ENCODE data around the gene PIR. TPM values are rescaled to one million over a fixed set of nuclear protein-coding genes. Genes with fewer than 3 reads are reported as not detected.

PIR gene
- total and polyA plus RNA-seq, 2 of the 8 experiments (the other 6 are each of a cell fraction or from before 2014, with no cell fraction given), result 6.4 to 10.3 TPM

- TF ChIP-seq CHD7 (IDR thresholded peaks at IDR 0.05; ENCODE audit: insufficient replicate concordance, low read length) (no peak), CHD1 (IDR thresholded peaks at IDR 0.05; ENCODE audit: low read depth, low read length) (no peak), KDM1A (IDR thresholded peaks at IDR 0.05; ENCODE audit: borderline replicate concordance, low read length) (no peak), TAF1 (IDR thresholded peaks at IDR 0.05; ENCODE audit: low read depth, low read length) (no peak), SIRT6 (IDR thresholded peaks at IDR 0.05; ENCODE audit: low read length) (no peak), RBBP5 (IDR thresholded peaks at IDR 0.05; ENCODE audit: borderline replicate concordance, low read depth, low read length) (no peak), JUN (IDR thresholded peaks at IDR 0.05; ENCODE audit: low read depth, low read length) (no peak), RNF2 (IDR thresholded peaks at IDR 0.05; ENCODE audit: borderline replicate concordance, low read depth, low read length, missing control alignments, poor library complexity, severe bottlenecking) (no peak), SIX5 (IDR thresholded peaks at IDR 0.05; ENCODE audit: low read depth, low read length) (no peak), NRF1 (IDR thresholded peaks at IDR 0.05; ENCODE audit: low read depth, low read length) (no peak), CHD2 (IDR thresholded peaks at IDR 0.05; ENCODE audit: low read length) (no peak), E2F6 (IDR thresholded peaks at IDR 0.05) (no peak)
These were observed 136.7 kb downstream of the PIR start (continued) for GRCh38 chrX:15356444-15356843.

Data from H1 (cell line).